LNCaP clone FGC (cell line): ENCODE results near the gene MKI67.
"Not testable (repeated sequence)": the region's sequence is repeated elsewhere in the genome, so short reads cannot be mapped to it uniquely, and the experiment has no call there.

Experiments used
- DNase-seq: peaks from one replicate; pipeline ENCODE4 v3.0.0-alpha.2; 2011; ENCODE audit warnings: low read depth
- H3K4me3 ChIP-seq: 2 replicates; pipeline ENCODE4 v1.5.1; 2011; ENCODE audit warnings: mild to moderate bottlenecking, low read depth, low read length, control low read depth
- TF ChIP-seq, protein P1 (sequence below): IDR thresholded peaks from 2 replicates; pipeline ENCODE4 v1.5.1; 2012; ENCODE audit warnings: mild to moderate bottlenecking; ENCODE audit not compliant: control insufficient read depth, insufficient read depth; ENCODE audit errors: extremely low read depth

The MKI67 gene

DNA sequence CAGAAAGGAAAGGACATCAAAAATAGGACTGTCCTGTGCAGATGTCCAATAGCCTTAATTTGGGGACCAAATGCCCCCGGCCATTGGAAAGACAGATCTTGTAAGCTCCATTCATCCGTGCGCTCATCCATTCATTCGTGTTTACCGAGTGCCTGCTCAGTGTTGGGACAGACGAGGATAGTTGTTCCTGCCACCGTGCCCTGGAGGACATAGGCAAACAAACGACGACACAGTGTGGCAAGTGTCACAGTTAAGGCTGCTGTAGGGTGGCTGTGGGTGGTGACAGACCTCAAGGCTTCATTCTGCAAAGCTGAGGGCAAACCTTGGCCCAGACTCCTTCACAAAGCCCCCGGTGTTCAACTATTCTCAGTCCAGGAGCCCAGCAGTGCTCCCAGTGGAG is 27.6 kb downstream of the MKI67 start:
- DNase-seq: no peak
- TF ChIP-seq, protein P1, sequence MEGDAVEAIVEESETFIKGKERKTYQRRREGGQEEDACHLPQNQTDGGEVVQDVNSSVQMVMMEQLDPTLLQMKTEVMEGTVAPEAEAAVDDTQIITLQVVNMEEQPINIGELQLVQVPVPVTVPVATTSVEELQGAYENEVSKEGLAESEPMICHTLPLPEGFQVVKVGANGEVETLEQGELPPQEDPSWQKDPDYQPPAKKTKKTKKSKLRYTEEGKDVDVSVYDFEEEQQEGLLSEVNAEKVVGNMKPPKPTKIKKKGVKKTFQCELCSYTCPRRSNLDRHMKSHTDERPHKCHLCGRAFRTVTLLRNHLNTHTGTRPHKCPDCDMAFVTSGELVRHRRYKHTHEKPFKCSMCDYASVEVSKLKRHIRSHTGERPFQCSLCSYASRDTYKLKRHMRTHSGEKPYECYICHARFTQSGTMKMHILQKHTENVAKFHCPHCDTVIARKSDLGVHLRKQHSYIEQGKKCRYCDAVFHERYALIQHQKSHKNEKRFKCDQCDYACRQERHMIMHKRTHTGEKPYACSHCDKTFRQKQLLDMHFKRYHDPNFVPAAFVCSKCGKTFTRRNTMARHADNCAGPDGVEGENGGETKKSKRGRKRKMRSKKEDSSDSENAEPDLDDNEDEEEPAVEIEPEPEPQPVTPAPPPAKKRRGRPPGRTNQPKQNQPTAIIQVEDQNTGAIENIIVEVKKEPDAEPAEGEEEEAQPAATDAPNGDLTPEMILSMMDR: no peak

DNA sequence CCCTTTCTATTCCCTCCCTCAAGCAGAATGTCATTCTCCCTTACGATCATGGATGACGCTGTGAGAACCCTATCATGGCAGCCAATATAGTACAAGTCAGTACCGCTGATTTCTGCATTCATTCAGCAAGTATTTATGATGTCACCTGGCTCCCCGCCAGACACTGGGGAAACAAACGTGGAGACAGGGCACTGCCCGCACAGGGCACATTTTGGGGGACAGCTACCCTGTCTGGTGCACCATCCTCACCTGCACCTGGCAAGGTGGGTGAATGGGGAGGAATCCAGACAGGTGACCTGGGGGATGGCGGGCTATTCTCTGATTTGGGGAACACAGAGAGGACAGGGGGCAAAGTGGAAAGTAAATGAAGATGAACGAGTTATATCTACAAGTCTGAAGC is 28.4 kb downstream of the MKI67 start:
- no peak for DNase-seq
- H3K4me3 ChIP-seq: no peak overlapping the region
- TF ChIP-seq, protein P1: no peak

More for the DNA sequence above, 27.6 kb downstream of the MKI67 start:
- H3K4me3 ChIP-seq: no peak overlapping the region

DNA sequence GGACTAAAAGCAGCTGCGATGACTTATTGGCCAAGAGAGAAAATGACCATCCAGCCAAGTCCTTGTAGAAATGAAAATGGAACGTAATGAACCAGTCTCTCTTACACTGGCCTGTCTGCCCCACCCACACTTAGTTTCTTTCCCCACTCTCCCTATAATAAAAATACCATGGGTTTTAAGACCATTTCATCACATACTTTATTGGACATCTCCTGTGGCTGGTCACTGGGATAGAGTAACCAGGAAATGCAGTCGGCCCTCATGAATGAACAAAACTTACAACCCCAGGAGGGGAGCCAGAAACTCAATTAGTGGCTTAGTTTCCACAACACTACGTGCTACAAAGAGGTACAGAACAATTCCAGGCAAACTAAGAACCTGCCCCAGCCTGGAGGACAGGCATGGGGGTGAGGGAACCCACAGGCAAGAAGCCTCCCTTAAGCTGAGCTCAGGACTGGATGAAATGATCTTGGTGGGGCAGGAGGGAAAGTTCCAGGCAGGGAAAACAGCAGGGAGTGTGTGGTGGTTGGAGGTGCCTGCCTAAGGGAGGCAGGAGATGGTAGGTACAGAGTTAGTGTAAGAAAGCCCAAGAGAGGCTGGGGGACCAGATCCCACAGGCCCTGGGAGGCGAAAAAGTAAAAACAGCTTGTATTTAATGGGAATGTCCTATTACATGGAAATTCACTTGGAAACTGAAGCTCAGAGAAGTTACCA is 29.6 kb downstream of the MKI67 start:
- DNase-seq: no peak
- no peak overlapping the region for H3K4me3 ChIP-seq
- TF ChIP-seq, protein P1: no peak

DNA sequence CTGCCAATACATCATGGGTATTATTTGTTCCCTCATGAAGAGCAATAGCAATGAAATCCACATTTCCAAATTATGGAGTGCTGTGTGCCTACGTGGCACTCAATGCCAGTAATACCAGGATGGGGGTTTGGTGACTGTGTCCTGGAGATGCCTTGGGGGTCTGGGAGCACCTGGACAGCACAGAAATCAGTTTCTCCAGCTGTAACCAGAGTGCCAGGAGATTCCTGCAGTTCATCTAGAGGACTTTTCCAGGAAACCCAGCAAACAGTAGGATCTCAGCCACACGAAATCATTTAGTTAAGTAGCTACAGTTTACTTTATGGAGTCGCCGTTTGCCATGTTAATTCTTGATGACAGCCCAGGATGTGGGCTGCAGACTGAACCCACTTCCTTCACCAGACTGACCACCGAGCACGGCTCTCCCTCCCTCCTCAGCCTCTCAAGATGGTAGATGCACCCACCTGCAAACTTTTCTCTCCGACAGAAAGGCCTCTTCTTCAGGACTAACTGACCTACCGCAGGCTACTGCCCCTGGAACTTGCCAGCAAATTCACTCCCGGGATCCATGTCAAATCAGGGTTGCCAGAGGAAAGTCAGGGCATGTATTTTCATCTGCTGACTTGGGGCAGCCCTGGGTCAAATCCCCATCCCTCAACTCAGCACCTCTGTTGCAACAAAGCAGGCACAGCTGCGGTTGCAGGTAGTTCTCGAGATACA is 30.3 kb downstream of the MKI67 start:
- DNase-seq: no peak

DNA sequence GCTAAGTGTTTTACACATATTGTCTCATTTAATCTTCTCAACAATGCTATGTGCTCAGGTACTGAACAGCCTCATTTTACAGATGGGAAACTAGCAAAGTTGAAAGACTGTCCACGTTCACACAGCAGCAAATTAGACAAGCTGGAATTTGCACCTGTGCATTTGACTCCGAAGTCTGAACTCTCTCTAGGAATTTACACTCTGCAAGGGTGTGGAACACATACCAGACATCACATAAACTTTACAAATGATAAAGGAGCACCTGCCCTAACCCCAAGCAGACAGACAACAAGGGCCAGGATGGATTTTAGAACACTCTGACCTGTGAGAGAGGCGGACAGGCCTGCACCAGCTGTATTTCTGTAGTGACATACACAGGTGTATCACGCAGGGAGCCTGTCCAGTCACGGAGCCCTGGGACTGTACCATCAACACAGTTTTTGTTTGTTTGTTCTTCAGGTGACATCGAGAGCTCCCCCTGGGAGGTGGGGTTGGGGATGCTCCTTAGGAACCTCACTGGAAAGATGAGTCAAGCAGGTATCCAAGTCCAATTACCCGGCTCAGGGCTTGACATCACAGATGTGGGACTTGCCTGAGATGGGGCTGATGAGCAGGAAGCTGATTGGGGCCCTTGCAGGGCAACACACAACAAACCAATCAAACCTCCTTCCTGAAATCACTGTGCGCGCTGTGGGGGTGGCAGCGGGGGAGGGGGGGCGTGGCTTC is 31.0 kb downstream of the MKI67 start:
- H3K4me3 ChIP-seq: no peak overlapping the region
- no peak for DNase-seq
- TF ChIP-seq, protein P1: no peak

More for the DNA sequence above, 30.3 kb downstream of the MKI67 start:
- TF ChIP-seq, protein P1: no peak
- H3K4me3 ChIP-seq: no peak overlapping the region

DNA sequence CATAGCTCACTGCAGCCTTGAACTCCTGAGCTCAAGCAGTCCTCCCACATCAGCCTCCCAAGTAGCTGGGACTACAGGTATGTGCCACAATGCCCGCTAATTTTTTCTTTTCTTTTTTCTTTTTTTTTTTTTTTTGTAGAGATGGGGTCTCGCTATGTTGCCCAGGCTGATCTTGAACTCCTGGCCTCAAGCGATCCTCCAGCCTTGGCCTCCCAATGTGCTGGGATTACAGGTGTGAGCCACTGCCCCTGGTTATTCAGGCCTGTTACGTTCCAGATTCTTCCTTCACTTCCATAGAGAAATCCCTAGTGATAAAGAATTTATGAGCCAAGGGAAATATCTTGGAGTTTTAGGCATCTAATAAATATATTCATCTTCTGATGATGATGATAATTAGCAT is 31.6 kb downstream of the MKI67 start:
- not testable (repeated sequence) for H3K4me3 ChIP-seq, DNase-seq

DNA sequence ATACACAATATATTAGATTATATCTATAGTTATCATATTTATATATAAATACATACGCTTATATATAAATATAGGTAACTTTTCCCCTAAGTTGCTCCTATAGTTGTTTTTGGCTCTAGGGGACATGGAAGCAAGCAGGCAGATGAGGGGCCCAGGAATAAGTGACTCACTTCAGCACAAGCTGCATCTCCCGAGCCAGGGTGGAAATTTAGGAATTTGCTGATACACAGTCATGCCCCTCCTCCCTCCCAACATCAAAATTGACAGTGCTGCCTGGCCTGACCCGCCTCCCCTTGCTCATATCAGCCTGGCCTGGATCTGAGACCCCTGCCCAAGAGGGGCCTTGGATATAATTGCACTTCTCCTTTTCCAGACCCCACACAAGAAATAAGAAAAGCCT is 33.8 kb downstream of the MKI67 start:
- no peak for DNase-seq
- no peak overlapping the region for H3K4me3 ChIP-seq
- TF ChIP-seq, protein P1: no peak
